NCI-H128 (cell line): ENCODE measurements around the gene DHX40.
A peak's percentile ranks its signal among the peaks of the same experiment; 100 is the strongest.
"Not testable (repeated sequence)": the region's sequence is repeated elsewhere in the genome, so short reads cannot be mapped to it uniquely, and the experiment has no call there.

Source experiments
- DNase-seq: peaks from one replicate; lab custom pipeline; 2025; ENCODE audit not compliant: unreplicated experiment; lab: John Stamatoyannopoulos, UW

Gene DHX40

GRCh38 chr17:59565171-59565958, at the start of gene DHX40:
Gene DHX40, plus strand, starts transcription at chr17:59565610. Its CDS starts 62 bp downstream, at chr17:59565672.
- peak; percentile 46 for DNase-seq

- no peak for DNase-seq
Observed at GRCh38 chr17:59516451-59516850, 49.0 kb upstream of the DHX40 start.

GRCh38 chr17:59519132-59519531, 46.3 kb upstream of the DHX40 start:
- no peak for DNase-seq

GRCh38 chr17:59520251-59520650, 45.2 kb upstream of the DHX40 start:
- DNase-seq = no peak

- DNase-seq = no peak
Observed at GRCh38 chr17:59521465-59522126, 43.8 kb upstream of the DHX40 start.

GRCh38 chr17:59524930-59525329, 40.5 kb upstream of the DHX40 start:
- not testable (repeated sequence) for DNase-seq

- DNase-seq = no peak
Observed at GRCh38 chr17:59525668-59526067, 39.7 kb upstream of the DHX40 start.

GRCh38 chr17:59526451-59526850, 39.0 kb upstream of the DHX40 start:
- no peak for DNase-seq

GRCh38 chr17:59527325-59527917, 38.0 kb upstream of the DHX40 start:
- no peak for DNase-seq

- DNase-seq = no peak
Observed at GRCh38 chr17:59527931-59528330, 37.5 kb upstream of the DHX40 start.

GRCh38 chr17:59530531-59530930, 34.9 kb upstream of the DHX40 start:
- DNase-seq = no peak

GRCh38 chr17:59533694-59534093, 31.7 kb upstream of the DHX40 start:
- DNase-seq = no peak

- DNase-seq = no peak
Observed at GRCh38 chr17:59534583-59534982, 30.8 kb upstream of the DHX40 start.

- no peak for DNase-seq
Observed at GRCh38 chr17:59538195-59538909, 27.1 kb upstream of the DHX40 start.

GRCh38 chr17:59542960-59543635, 22.3 kb upstream of the DHX40 start:
- DNase-seq = no peak

- no peak for DNase-seq
Observed at GRCh38 chr17:59545942-59546341, 19.5 kb upstream of the DHX40 start.

GRCh38 chr17:59547131-59547915, 18.1 kb upstream of the DHX40 start:
- DNase-seq = no peak

- DNase-seq = not testable (repeated sequence)
Observed at GRCh38 chr17:59548985-59549384, 16.4 kb upstream of the DHX40 start.

- no peak for DNase-seq
Observed at GRCh38 chr17:59550703-59551102, 14.7 kb upstream of the DHX40 start.

GRCh38 chr17:59558039-59558438, 7.4 kb upstream of the DHX40 start:
- DNase-seq = no peak
